GM19455 (cell line): Measurements from ENCODE around the gene ZSCAN26.
"Not testable (repeated sequence)": the region's sequence is repeated elsewhere in the genome, so short reads cannot be mapped to it uniquely, and the experiment has no call there.

ENCODE experiments used
- ATAC-seq: cut with Tn5 transposase; IDR thresholded peaks from one replicate; pipeline ENCODE4 v1.9.1; 2021; ENCODE audit not compliant: unreplicated experiment

ZSCAN26 gene

DNA sequence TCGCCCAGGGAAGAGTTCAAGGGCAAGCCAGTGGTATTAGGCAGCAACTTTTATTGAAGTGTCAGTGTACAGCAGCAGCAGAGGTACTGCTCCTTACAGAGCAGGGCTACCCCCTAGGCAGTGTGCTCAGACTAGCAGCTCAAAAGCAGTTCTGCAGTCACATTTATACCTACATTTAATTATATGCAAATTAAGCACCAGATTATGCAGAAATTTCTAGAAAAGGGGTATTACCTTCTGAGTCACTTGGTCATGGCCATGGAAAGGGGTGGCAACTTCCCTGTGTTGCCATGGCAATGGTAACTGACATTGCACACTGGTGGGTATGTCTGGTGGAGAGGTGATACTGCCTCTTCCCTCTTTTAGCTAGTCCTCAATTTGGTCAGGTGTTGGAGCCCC is 12.8 kb upstream of the ZSCAN26 start:
- ATAC-seq: no peak

DNA sequence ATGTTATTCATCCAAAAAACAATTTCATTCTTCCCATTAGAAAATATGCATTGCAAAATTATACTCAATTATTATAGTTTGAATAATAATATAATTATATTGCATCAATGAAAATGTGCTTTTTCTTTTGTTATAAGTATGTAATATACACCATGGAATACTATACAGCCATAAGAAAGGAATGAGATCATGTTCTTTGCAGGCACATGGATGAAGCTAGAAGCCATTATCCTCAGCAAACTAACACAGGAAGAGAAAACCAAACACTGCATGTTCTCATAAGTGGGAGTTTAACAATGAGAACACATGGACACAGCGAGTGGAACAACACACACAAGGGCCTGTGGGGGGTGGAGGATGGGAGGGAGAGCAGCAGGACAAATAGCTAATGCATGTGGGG is 9.9 kb upstream of the ZSCAN26 start:
- no peak for ATAC-seq

DNA sequence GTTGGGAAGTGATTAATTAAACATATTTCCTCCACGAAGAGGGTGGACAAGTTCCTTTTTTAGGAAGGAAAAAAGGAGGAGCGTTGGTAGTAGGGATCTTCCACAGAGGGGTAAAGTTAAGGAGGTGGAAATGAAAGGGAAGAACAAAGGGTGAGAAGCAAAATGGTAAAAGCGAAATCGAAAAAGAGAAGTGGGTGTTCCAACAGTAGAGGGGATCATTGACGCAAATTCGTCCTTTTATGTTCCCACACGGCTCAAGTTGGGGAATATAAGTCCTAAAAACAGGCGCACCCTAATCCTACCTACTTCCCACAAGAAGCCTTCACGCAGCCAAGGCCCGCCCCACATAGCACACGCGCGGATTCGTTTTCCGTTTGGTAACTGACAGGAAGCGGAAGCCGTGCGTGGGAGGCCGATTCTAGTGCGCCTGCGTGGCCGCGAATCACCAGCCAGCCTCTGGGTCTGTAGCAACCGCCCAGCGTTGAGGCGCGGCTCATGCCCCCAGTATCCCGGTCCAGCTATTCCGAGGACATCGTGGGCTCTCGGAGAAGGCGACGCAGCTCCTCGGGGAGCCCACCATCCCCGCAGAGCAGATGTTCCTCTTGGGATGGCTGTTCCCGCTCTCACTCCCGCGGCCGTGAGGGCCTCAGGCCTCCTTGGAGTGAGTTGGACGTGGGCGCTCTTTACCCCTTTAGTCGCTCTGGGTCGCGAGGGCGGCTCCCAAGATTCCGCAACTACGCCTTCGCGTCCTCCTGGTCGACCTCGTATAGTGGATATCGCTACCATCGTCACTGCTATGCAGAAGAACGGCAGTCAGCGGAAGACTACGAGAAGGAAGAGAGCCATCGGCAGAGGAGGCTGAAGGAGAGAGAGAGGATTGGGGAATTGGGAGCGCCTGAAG is 7.8 kb upstream of the ZSCAN26 start, which contains the start of gene NKAPL:
Gene NKAPL (plus strand): TSS at position 421 of the 901 bp plus-strand sequence. CDS start 75 bp downstream, at position 496.
- no peak for ATAC-seq

DNA sequence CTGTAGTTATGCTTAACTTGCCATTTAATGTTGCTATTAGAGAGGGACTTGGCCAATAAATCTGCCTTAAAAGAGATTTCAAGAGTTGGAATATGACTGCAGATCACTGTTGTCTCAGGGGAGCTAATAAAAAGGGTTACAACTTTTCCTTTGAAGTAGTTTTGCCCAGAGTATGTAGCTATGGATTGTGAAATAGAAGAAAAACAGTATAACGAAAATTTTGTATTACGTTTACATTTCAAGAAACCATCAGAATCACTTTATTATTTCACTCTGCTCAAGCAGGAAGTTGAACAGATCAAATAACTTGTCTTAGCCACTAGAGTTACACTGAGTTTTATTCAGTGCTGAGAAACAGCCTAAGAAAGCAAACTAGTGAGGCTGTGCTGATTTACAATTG is 3.0 kb upstream of the ZSCAN26 start:
- ATAC-seq: no peak

DNA sequence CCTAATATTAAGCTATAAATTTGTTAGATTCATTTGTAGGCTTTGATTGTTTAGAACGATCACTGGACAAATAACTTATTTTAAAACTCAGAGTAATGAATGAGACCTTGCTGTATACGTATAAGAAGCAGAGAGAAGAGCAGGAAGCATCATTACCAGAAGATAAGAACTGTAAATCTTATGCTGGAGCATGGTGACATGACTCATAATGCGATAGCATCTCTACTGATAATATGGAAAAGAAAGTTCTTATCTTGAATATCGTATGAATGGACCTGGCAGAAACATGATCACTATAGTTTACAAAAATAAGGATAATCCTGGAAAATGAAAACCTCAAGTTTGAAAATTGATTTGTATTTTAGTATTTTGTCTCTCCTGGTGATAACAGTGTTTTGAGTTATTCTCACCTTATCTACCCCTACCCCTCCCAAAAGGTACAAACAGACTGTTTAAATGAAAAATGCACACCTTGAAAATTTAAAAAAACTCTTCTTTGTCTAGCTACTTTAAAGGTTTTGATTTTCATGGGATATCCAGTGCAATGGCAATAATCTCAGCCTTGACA is 2.0 kb upstream of the ZSCAN26 start:
- no peak for ATAC-seq

DNA sequence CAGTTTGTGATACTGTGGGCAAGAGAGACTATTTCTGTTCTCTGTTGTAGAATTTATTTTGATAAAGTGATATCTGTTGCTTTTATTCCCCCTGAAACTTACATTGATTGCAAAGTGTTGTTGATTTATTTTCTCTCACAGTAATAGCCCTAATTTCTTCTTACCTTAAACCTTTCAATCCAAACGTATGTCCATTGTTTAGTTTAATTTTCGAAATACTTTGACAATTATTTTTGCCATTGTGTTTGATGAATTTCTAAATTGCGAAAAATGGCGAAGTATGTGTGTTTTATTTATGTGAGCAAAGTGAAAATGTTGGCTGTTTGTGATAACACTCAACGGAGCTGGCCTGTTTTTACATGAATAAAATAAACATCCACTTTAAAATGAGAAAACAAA is 381 bp upstream of the ZSCAN26 start:
- no peak for ATAC-seq

DNA sequence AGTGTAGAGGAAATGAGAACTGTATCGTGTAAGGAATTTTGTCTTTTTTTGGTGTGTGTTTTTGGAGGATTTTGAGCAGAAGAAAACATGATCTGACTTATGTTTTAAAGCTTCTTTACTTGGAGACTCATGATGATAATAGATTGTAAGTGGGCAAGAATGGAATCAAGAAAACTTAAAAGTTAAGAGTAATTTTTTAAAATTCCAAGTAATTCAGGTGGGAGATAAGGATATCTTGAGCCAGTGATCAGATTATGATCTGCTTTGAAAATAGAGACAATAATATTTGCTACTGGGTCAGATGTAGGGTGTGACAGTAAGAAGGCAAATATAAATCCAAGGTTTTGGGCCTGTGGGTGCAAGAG is 734 bp downstream of the ZSCAN26 start:
- no peak for ATAC-seq

DNA sequence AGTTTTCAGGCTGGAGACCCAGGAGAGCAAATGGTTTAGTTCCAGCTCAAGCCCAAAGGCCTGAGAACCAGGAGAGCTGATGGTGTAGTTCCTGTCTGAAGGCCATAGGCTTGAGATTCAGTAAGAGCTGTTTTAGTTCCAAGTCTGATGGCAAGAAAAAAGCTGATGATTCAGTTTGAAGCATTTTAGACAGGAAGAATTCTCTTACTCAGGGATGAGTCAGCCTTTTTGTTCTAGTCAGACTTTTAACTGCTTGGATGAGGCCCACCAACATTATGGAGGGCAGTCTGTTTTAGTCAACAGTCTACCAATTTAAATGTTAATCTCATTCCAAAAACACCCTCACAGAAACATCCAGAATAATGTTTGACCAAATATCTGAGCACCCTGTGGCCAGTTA is 2.5 kb downstream of the ZSCAN26 start:
- ATAC-seq: no peak

DNA sequence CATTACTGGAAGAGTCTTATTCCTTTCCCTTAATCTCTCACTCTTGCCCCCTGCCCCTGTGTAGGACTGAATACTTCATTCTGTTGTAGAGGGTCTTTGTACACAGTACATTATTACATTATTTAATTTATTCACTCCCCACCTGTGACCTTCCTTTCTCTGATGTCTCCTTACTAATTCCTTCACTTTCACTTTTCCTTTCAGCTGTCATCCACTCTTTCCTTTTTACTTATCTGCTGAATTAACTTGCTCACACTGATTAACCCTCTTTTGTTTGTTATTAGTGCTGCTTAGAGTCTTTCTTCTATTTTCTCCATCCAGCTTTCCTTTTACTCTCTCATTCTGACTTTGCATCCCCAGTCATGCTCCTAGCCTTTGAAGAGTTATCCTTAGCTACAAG is 7.9 kb downstream of the ZSCAN26 start:
- ATAC-seq: no peak

DNA sequence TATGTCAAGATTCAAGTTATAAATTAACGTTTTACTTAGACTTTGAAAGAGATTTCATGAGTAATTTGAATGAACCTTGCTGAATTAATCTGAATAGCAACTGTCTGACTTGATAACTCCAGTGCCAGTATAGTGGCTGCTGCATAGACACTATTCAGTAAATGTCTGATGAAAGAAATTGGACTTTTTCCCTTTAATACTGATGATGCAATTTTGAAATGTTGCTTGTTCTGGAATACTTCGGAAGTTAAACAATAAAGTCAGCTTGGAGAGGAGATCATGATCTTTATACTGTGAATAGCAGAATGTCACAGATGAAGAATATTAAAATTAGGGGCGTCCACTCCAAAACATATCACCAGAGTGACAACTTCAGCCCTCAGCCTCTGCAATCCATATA is 10.8 kb downstream of the ZSCAN26 start:
- no peak for ATAC-seq

DNA sequence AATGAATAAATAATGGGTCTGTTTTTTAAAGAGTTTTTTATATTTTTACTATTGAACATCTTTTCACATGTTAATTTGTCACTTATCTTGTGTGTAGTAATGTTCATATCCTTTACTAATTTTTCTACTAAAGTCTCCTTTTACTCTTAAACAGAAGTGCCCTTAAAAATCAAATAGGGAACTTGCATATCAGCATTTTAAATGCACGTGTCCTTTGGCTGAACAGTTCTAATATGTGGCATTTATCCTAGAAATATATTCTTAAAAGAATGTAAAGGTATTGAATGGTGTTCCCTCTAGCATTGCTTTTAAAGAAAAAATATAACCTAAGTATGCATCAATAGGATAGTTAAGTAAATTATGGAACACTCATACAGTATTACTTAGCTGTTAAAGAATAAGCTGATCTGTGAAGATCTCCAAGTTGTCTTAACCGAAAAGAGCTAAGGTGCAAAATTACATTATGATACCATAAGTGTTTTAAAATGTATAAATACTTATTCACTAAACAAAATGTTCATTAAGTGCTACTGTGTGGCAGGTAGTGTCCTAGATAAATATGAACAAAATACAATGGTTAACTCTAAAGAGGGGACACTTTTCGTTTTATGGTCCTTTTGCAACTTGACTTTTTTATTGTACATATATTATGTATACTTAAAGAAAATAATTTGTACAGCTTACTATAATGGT is 13.8 kb downstream of the ZSCAN26 start:
- no peak for ATAC-seq

DNA sequence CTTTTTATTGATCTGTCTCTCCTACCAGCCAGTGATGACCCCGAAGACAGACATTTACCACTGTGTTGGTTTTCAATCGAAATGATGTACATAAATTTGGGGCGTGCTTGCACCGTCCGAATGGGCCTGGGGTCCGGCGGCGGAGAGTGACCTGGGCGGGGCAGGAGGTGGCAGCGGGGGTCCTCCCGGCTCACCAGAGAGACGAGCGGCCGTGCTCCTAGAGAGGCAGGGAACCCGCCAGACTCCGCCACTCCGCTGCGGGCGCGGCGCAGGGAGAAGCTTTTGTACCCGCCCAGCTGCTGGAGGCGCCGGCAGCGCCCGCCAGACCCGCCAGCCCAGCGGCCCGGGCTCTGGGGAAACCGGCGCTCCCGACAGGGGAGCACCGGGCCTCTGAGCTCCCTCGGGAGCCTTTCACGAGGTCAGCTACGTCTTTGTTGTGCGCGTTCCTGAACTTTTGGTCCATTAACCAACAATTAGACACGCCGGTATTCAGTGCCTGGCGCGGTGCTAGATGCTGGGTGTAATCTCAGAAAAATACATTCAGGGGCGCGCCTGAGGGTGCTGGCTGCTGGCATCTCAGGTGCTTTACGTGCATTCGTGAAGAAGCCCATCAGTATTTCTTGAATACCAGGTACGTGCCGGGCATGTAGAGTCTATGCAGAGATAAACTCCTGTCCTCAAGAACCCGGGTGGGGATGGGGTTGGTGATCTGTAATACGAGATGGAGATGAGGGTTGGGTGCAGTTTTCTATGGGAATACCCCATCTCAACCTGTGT is 14.5 kb downstream of the ZSCAN26 start, which contains the start of gene PGBD1:
Gene PGBD1 (plus strand): TSS at position 285 of the 777 bp plus-strand sequence. CDS start 2,242 bp downstream, outside the sequence.
- peak; percentile 94 for ATAC-seq

DNA sequence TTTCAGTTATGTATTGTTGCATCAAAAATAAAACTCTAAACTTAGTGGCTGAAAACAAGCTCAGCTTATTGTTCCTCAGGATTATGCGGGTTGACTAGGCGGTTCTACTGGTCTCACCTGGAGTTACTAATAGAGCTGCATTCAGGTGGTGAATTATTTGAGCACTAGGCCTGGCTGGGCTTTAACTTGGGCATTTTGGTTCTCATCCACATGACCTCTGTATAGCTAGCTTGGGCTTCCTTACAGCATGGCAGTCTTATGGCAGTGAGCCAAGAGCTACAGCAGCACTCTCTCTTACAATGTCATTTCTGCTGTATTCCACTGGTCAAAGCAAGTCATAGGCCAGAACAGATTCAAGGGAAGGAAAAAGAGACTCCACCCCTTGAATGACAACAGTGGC is 16.0 kb downstream of the ZSCAN26 start:
- no peak for ATAC-seq

DNA sequence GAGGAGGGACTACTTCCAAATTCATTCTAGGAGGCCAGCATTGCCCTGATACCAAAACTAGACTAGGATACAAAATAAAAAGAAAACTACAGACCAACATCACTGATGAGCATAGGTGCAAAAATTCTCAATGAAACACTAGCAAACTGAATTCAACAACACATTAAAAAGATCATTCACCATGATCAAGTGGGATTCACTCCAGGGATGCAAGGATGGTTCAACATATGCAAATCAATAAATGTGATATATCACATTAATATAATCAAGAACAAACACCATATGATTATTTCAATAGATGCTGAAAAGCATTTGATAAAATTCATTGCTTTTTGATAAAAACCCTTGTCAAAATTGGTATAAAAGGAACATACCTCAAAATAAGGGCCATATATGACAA is 24.6 kb downstream of the ZSCAN26 start:
- ATAC-seq: no peak

DNA sequence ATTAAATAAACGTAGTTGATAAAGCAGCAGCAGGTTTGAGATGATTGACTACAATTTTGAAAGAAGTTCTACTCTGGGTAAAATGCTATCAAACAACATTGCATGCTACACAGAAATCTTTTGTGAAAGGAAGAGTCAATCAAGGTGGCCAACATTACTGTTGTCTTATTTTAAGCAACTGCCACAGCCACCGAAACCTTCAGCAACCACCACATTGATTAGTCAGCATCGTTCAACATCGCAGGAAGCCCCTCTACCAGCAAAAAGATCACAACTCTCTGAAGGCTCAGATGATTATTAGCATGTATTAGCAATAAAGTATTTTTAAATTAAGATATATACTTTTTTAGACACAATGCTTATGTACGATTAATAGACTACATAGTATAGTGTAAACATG is 28.4 kb downstream of the ZSCAN26 start:
- no peak for ATAC-seq

DNA sequence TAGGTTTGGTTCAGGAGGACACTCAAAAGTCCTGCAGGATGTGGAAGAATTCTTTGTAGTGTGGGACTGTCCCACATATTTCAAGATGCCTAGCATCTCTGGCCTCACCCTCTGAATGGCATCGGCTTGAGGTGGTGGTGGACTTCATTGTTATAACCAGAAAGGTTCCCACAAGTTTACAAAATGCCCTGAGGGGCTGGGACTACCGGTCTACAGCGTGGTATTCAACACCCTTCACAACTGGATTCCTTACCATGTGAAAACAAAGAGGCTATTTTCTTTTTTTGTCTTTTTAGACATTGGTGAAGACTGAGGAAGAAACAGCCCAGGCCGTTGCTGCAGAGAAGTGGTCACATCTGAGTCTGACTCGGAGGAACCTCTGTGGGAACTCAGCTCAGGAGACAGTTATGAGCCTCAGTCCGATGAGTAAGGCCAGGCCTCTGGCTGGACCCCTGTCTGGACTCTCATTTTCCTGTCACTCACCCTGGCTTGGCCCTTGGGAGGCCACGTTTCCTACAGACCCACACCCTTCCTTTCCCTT is 29.6 kb downstream of the ZSCAN26 start:
- ATAC-seq: no peak

DNA sequence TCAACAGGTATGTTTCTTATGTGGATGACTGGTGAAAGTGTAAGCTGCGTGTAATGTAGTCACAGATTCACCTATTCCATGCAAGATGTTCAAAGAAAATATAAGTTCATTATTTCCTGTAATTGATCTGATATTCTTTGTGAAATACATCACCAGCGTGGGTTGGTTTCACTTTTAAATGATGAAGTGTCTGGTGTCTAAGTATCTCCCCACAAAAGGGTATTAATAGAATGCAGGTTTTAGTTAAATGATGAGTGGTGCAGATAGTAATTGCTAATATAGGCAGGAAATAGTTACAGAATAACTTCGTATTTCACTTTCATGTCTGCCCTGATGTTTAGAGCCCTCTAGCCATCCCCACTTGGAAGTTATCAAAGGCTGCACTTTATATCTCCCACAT is 36.6 kb downstream of the ZSCAN26 start:
- ATAC-seq: no peak

DNA sequence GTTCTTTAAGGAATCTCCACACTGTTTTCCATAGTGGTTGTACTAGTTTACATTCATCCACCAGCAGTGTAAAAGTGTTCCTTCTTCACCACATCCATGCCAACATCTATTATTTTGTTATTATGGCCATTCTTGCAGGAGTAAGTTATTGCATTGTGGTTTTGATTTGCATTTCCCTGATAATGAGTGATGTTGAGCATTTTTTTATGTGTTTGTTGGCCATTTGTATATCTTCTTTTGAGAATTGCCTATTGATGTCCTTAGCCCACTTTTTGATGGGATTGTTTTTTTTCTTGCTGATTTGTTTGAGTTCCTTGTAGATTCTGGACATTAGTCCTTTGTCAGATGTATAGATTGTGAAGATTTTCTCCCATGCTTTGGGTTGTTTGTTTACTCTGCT is 39.4 kb downstream of the ZSCAN26 start:
- ATAC-seq: not testable (repeated sequence)

DNA sequence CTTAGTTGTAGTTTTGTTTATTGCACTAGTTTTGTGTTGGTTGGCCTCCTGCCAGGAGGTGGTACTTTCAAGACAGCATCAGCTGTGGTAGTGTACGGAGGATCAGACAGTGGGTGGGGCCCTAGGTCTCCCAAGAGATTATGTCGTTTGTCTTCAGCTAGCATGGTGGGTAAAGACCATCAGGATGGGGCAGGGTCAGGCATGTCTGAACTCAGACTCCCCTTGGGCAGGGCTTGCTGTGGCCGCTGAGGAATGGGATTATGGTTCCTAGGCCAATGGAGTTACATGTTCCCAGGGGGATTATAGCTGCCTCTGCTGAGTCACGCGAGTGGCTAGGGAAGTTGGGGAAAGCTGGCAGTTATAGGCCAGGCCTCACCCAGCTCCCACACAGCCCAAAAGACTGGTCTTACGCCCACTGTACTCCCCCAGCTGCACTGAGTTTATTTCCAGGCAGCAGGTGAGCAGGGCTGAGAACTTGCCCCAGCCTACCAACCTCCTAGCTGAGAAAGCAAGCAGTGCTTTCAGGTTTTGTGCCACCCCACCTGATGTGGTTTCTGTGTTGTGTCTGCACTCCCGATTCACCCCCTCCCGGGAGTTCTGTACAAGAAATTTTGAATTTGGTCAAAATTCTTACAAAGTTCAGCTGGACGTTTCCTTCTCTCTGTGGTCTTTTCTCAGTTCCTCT is 44.3 kb downstream of the ZSCAN26 start:
- no peak for ATAC-seq

DNA sequence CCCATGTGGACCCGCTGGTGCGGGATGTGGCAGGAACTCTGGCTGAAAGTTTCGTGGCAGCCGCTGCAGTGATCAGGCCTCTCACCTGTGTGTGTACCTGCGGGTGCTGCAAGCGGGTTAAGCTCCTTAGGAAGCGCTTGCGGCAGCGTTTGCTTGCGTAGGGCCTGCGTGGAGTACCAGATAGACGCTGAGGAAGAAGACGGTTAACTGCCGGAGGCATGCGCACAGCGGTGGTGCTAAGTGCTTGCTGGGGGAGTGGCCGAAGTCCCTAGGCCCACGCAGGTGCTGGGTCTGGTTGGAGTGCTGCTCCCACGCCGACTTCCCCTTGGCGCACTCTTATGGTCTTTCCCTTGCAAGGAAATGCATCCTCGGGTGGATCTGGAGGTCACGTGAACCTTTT is 46.0 kb downstream of the ZSCAN26 start:
- ATAC-seq: no peak
